ENCODE measurements around the gene KLK15. TPM values are rescaled to one million over a fixed set of nuclear protein-coding genes. Genes with fewer than 3 reads are reported as not detected.

KLK15 gene
- polyA plus RNA-seq, 1 donor from 2014 or later, result not detected

GRCh38 chr19:50795664-50796073 is 37.7 kb downstream of the KLK15 start:
- H3K27ac ChIP-seq (ENCODE audit: low read length), result no peak overlapping the region
- no peaks in the 10 kb centered on the region for H3K27me3 ChIP-seq (ENCODE audit: insufficient read depth, low read depth, low read length)
- no peak overlapping the region for H3K4me3 ChIP-seq (ENCODE audit: low read length)
- H3K4me2 ChIP-seq (ENCODE audit: low read length), result no peak overlapping the region
- H3K79me2 ChIP-seq (replicated peaks; ENCODE audit: insufficient read depth, low read length), result no peaks in the 10 kb centered on the region
- H3K9me3 ChIP-seq (ENCODE audit: low read length), result no peaks in the 10 kb centered on the region
- no peaks in the 10 kb centered on the region for H3F3A ChIP-seq (ENCODE audit: insufficient read depth, low read length, poor library complexity, severe bottlenecking)
- TF ChIP-seq REST (IDR thresholded peaks at IDR 0.05; ENCODE audit: borderline replicate concordance), result no peak
- TF ChIP-seq, protein P1, sequence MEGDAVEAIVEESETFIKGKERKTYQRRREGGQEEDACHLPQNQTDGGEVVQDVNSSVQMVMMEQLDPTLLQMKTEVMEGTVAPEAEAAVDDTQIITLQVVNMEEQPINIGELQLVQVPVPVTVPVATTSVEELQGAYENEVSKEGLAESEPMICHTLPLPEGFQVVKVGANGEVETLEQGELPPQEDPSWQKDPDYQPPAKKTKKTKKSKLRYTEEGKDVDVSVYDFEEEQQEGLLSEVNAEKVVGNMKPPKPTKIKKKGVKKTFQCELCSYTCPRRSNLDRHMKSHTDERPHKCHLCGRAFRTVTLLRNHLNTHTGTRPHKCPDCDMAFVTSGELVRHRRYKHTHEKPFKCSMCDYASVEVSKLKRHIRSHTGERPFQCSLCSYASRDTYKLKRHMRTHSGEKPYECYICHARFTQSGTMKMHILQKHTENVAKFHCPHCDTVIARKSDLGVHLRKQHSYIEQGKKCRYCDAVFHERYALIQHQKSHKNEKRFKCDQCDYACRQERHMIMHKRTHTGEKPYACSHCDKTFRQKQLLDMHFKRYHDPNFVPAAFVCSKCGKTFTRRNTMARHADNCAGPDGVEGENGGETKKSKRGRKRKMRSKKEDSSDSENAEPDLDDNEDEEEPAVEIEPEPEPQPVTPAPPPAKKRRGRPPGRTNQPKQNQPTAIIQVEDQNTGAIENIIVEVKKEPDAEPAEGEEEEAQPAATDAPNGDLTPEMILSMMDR (IDR thresholded peaks at IDR 0.05; ENCODE audit: poor library complexity, severe bottlenecking), result no peak
- no peak for TF ChIP-seq TAF1 (IDR thresholded peaks at IDR 0.05; ENCODE audit: low read depth)
- TF ChIP-seq POLR2AphosphoS5 (IDR thresholded peaks at IDR 0.05), result no peak
- no peak for TF ChIP-seq EZH2 (IDR thresholded peaks at IDR 0.05; ENCODE audit: borderline replicate concordance, insufficient read depth, low read length, poor library complexity, severe bottlenecking)
- no peak for TF ChIP-seq RAD21 (conservative IDR thresholded peaks at IDR 0.05)
- TF ChIP-seq SMC3 (conservative IDR thresholded peaks at IDR 0.05; ENCODE audit: poor library complexity), result no peak
- TF ChIP-seq EP300 (conservative IDR thresholded peaks at IDR 0.05; ENCODE audit: poor library complexity, severe bottlenecking), result no peak
- TF ChIP-seq MXI1 (conservative IDR thresholded peaks at IDR 0.05; ENCODE audit: poor library complexity, severe bottlenecking), result no peak
- no peaks in the 10 kb centered on the region for H3K36me3 ChIP-seq (ENCODE audit: insufficient read depth, low read length)
- H3K9me2 ChIP-seq (ENCODE audit: insufficient read depth, low read length), result no peaks in the 10 kb centered on the region
- no peak overlapping the region for H2AFZ ChIP-seq (ENCODE audit: low read depth, low read length)
- no peak overlapping the region for H3K9ac ChIP-seq (ENCODE audit: low read length)
- no peaks in the 10 kb centered on the region for H4K20me1 ChIP-seq (ENCODE audit: insufficient read depth)

DNA sequence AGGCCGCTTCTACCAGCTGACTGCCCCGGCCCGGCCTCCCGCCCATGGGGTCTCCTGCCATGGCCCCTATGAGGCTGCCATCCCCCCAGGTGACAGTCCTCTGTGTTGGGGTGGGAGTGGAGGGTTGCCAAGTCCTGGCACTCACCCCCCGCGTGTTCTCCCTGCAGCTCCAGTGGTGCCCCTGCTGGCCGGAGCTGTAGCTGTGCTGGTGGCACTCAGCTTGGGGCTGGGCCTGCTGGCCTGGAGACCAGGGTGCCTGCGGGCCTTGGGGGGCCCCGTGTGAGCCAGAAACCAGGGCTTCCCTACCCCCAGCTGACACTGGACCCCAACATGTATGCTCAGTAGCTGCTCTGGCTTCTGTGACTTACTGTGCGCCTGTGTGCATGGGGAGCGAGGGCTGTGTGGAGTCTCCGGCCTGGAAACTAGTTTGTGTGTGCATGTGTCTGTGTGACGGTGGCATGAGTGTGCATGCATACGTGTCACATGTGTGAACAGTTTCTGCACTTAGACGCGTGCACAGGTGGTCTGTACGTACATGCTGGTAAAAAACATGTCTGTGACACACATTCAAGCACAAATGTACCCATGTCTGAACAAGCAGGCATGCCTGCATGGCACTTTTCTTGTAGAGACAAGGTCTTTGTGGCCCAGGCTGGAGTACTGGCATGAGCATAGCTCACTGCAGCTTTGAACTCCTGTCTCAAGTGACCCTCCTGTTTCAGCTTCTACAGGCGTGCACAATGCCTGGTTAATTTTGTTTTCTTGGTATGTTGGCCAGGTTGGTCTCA is 38.3 kb downstream of the KLK15 start:
- Histone ChIP-seq H3K27ac (ENCODE audit: low read length) (no peak overlapping the region), H3K9ac (ENCODE audit: low read length) (no peak overlapping the region), H3F3A (ENCODE audit: insufficient read depth, low read length, poor library complexity, severe bottlenecking) (no peaks in the 10 kb centered on the region), H3K9me2 (ENCODE audit: insufficient read depth, low read length) (no peaks in the 10 kb centered on the region), H3K4me3 (ENCODE audit: low read length) (no peak overlapping the region), H4K20me1 (ENCODE audit: insufficient read depth) (no peaks in the 10 kb centered on the region), H3K79me2 (replicated peaks; ENCODE audit: insufficient read depth, low read length) (no peaks in the 10 kb centered on the region), H3K4me2 (ENCODE audit: low read length) (no peak overlapping the region), H3K36me3 (ENCODE audit: insufficient read depth, low read length) (no peaks in the 10 kb centered on the region), H3K27me3 (ENCODE audit: insufficient read depth, low read depth, low read length) (no peaks in the 10 kb centered on the region), H2AFZ (ENCODE audit: low read depth, low read length) (no peak overlapping the region), H3K9me3 (ENCODE audit: low read length) (no peaks in the 10 kb centered on the region)
- TF ChIP-seq EZH2 (IDR thresholded peaks at IDR 0.05; ENCODE audit: borderline replicate concordance, insufficient read depth, low read length, poor library complexity, severe bottlenecking) (no peak), TAF1 (IDR thresholded peaks at IDR 0.05; ENCODE audit: low read depth) (no peak), SMC3 (conservative IDR thresholded peaks at IDR 0.05; ENCODE audit: poor library complexity) (no peak), MXI1 (conservative IDR thresholded peaks at IDR 0.05; ENCODE audit: poor library complexity, severe bottlenecking) (no peak), POLR2AphosphoS5 (IDR thresholded peaks at IDR 0.05) (no peak), REST (IDR thresholded peaks at IDR 0.05; ENCODE audit: borderline replicate concordance) (no peak), RAD21 (conservative IDR thresholded peaks at IDR 0.05) (no peak), EP300 (conservative IDR thresholded peaks at IDR 0.05; ENCODE audit: poor library complexity, severe bottlenecking) (no peak)
- TF ChIP-seq, protein P1 (IDR thresholded peaks at IDR 0.05; ENCODE audit: poor library complexity, severe bottlenecking), result no peak

All from neural cell (in vitro differentiated cells).